HepG2 (cell line): Measurements from ENCODE around the gene FAM118A. TPM values are rescaled to one million over a fixed set of nuclear protein-coding genes. Genes with fewer than 3 reads are reported as not detected.

ENCODE experiments used
- AHR ChIP-seq: IDR thresholded peaks from 2 replicates; pipeline ENCODE4 v1.6.1; 2018; ENCODE audit warnings: missing genetic modification reagents, missing compliant biosample characterization
- DRAP1 ChIP-seq: IDR thresholded peaks from 2 replicates; pipeline ENCODE4 v1.6.1; 2016; ENCODE audit warnings: missing genetic modification reagents, missing compliant biosample characterization
- ETV5 ChIP-seq: IDR thresholded peaks from 2 replicates; pipeline ENCODE4 v1.6.1; 2018; ENCODE audit warnings: missing biosample characterization, missing genetic modification reagents, inconsistent platforms, borderline replicate concordance
- HMGXB4 ChIP-seq, 2 experiments: sonication (generic) in 1 of 2; formaldehyde crosslinking in 1 of 2; IDR thresholded peaks; 2 replicates each; pipeline versions ENCODE4 v1.4.0 to v1.6.1; 2018 to 2020; ENCODE audit warnings: missing genetic modification reagents in 2 of 2, borderline replicate concordance in 1 of 2, low read depth in 1 of 2, mild to moderate bottlenecking in 1 of 2, missing biosample characterization in 1 of 2
- NFYC ChIP-seq: IDR thresholded peaks from 2 replicates; pipeline ENCODE4 v1.6.1; 2016; ENCODE audit warnings: missing genetic modification reagents, missing compliant biosample characterization
- NRL ChIP-seq: sonication (generic); formaldehyde crosslinking; IDR thresholded peaks from 2 replicates; pipeline ENCODE4 v1.5.0; 2020; ENCODE audit warnings: missing genetic modification reagents, mild to moderate bottlenecking, moderate library complexity, borderline replicate concordance
- PATZ1 ChIP-seq: sonication (generic); formaldehyde crosslinking; IDR thresholded peaks from 2 replicates; pipeline ENCODE4 v1.4.0; 2020; ENCODE audit warnings: missing genetic modification reagents
- PRDM10 ChIP-seq: sonication (generic); formaldehyde crosslinking; IDR thresholded peaks from 2 replicates; pipeline ENCODE4 v1.4.0; 2020; ENCODE audit warnings: low read depth, missing genetic modification reagents
- SIN3A ChIP-seq: IDR thresholded peaks from 2 replicates; pipeline ENCODE4 v1.6.1; 2011; ENCODE audit warnings: low read depth, mild to moderate bottlenecking, control low read depth, low read length, borderline replicate concordance
- SRF ChIP-seq: IDR thresholded peaks from 2 replicates; pipeline ENCODE4 v1.6.1; 2011; ENCODE audit warnings: mild to moderate bottlenecking, low read depth, low read length, moderate library complexity
- WIZ ChIP-seq: sonication (generic); formaldehyde crosslinking; IDR thresholded peaks from 2 replicates; pipeline ENCODE4 v1.5.1; 2020; ENCODE audit warnings: mild to moderate bottlenecking, missing genetic modification reagents
- ZBTB8A ChIP-seq: sonication (generic); formaldehyde crosslinking; IDR thresholded peaks from 2 replicates; pipeline ENCODE4 v1.4.0; 2020; ENCODE audit warnings: mild to moderate bottlenecking, low read depth, missing genetic modification reagents, borderline replicate concordance
- ZMAT5 ChIP-seq: sonication (generic); formaldehyde crosslinking; IDR thresholded peaks from 2 replicates; pipeline ENCODE4 v1.5.0; 2020; ENCODE audit warnings: mild to moderate bottlenecking, low read depth, missing genetic modification reagents, borderline replicate concordance
- ZNF326 ChIP-seq: sonication (generic); formaldehyde crosslinking; IDR thresholded peaks from 2 replicates; pipeline ENCODE4 v1.4.0; 2020; ENCODE audit warnings: missing genetic modification reagents, borderline replicate concordance
- ZNF574 ChIP-seq: sonication (generic); formaldehyde crosslinking; IDR thresholded peaks from 2 replicates; pipeline ENCODE4 v1.4.0; 2020; ENCODE audit warnings: missing genetic modification reagents
- ZNF577 ChIP-seq: sonication (generic); formaldehyde crosslinking; IDR thresholded peaks from 2 replicates; pipeline ENCODE4 v1.4.0; 2020; ENCODE audit warnings: mild to moderate bottlenecking, low read depth, missing genetic modification reagents, borderline replicate concordance
- ZNF761 ChIP-seq: sonication (generic); formaldehyde crosslinking; conservative IDR thresholded peaks from 2 replicates; pipeline ENCODE4 v1.4.0; 2020; ENCODE audit warnings: mild to moderate bottlenecking, missing genetic modification reagents
- ZNF792 ChIP-seq: IDR thresholded peaks from 2 replicates; pipeline ENCODE4 v1.6.1; 2016
- ZNF891 ChIP-seq: sonication (generic); formaldehyde crosslinking; IDR thresholded peaks from 2 replicates; pipeline ENCODE4 v1.5.0; 2020; ENCODE audit warnings: mild to moderate bottlenecking, missing genetic modification reagents
- polyA plus RNA-seq, 8 experiments: library from polyadenylated mRNA; depleted of rRNA in 3 of 8; stranded (reverse) in 7 of 8; unstranded in 1 of 8; fragments of >200 nt; fragmentation: Illumina TruSeq in 4 of 8; extraction: Trizol in 4 of 8; gene quantifications; 2 replicates each; pipeline versions ENCODE4 v1.2.1 to v1.2.3, GENCODE V29; 2011 to 2016; ENCODE audit warnings: low read depth in 4 of 8, missing spikeins in 1 of 8, mixed read lengths in 1 of 8; ENCODE audit not compliant: insufficient read depth in 1 of 8
- total RNA-seq, 5 experiments: library from RNA; depleted of rRNA; stranded (reverse); fragments of >200 nt; fragmentation: Illumina TruSeq; extraction: Trizol; gene quantifications; 2 replicates each; pipeline ENCODE4 v1.2.3, GENCODE V29; 2016; ENCODE audit warnings: low read depth in 1 of 5

The FAM118A gene
- total and polyA plus RNA-seq, 2 of the 13 experiments (the other 11 are each of a cell fraction or from before 2014, with no cell fraction given), result 36.7 to 48.2 TPM

GRCh38 chr22:45272498-45272897, 37.2 kb upstream of the FAM118A start (continued):
- TF ChIP-seq ETV5, result peak; percentile 34; the same call in 1 of the 2 replicates
- no peak for TF ChIP-seq ZMAT5
- no peak for TF ChIP-seq ZBTB8A (CRISPR knock-in tag)
- no peak for TF ChIP-seq WIZ (CRISPR knock-in tag)
- TF ChIP-seq ZNF577 (CRISPR knock-in tag), result no peak
- TF ChIP-seq ZNF891 (CRISPR knock-in tag), result no peak
- TF ChIP-seq PRDM10 (CRISPR knock-in tag), result peak; percentile 98
- TF ChIP-seq HMGXB4 (CRISPR knock-in tag; IDR thresholded peaks at IDR 0.05; ENCODE audit: borderline replicate concordance in 1 of 2, low read depth in 1 of 2), result no peak
- TF ChIP-seq DRAP1, result peak; percentile 24; the same call in 1 of the 2 replicates
- no peak for TF ChIP-seq ZNF761 (CRISPR knock-in tag)
- no peak for TF ChIP-seq AHR
- TF ChIP-seq SRF, result no peak
- no peak for TF ChIP-seq NFYC (CRISPR knock-in tag)
- TF ChIP-seq ZNF792 (CRISPR knock-in tag), result no peak
- TF ChIP-seq SIN3A, result no peak
- TF ChIP-seq ZNF326 (CRISPR knock-in tag), result no peak
- TF ChIP-seq PATZ1 (CRISPR knock-in tag), result peak; percentile 81
- TF ChIP-seq ZNF574 (CRISPR knock-in tag), result peak; percentile 51; the same call in 1 of the 2 replicates
- no peak for TF ChIP-seq NRL
